ENCODE results near the gene TOPAZ1. TPM values are rescaled to one million over a fixed set of nuclear protein-coding genes. Genes with fewer than 3 reads are reported as not detected.

TOPAZ1 gene
- total RNA-seq, 1 experiment from 2014 or later, result not detected

DNA sequence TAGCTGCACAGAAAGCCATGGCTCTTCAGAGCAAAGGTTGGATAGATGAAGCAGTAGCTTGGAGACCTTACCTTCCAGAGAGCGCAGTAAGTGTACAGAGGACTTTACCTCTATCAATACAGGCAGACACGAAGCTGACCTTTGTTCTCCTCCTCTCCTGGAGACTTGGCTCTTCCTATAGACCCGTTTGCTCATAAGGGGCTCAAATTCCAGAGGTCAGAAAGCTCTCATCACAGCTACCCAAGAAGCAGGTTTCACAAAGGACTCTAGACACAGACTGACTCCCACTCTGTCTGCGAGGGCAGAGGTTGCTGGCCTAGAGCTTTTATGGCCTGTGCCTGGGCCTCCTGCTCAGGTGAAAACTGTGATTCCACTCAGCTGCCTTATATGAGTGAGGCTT is 35.4 kb upstream of the TOPAZ1 start:
- ChIA-PET POLR2A (no interaction called here), CTCF (no interaction called here)
- in situ Hi-C loops (cut with HindIII; ENCODE audit: low pct_unique_long_range_greater_than_20kb, low sequenced_read_pairs) (no loop called here), intact Hi-C loops (cut with micrococcal nuclease; ENCODE audit: unreplicated experiment) (no loop called here)
- ATAC-seq (no peak), DNase-seq (ENCODE audit: low read depth, low spot score) (no peak)
- Histone ChIP-seq H3K9me3 (ENCODE audit: control insufficient read depth, insufficient read depth, low read depth, low read length) (no peaks in the 10 kb centered on the region), H3K27me3 (ENCODE audit: control insufficient read depth, insufficient read depth, low read length) (no peaks in the 10 kb centered on the region), H3K4me3 (ENCODE audit: low read depth in 2 of 2, low read length in 2 of 2) (no peak overlapping the region), H3K36me3 (ENCODE audit: control insufficient read depth, insufficient read depth, low read length) (no peaks in the 10 kb centered on the region), H3K4me1 (ENCODE audit: control insufficient read depth, insufficient read depth, low read length) (no peaks in the 10 kb centered on the region), H3K27ac (ENCODE audit: low read length) (no peak overlapping the region)
- no peak for TF ChIP-seq POLR2AphosphoS5 (IDR thresholded peaks at IDR 0.05; ENCODE audit: low read depth, low read length)
- TF ChIP-seq, protein P1, sequence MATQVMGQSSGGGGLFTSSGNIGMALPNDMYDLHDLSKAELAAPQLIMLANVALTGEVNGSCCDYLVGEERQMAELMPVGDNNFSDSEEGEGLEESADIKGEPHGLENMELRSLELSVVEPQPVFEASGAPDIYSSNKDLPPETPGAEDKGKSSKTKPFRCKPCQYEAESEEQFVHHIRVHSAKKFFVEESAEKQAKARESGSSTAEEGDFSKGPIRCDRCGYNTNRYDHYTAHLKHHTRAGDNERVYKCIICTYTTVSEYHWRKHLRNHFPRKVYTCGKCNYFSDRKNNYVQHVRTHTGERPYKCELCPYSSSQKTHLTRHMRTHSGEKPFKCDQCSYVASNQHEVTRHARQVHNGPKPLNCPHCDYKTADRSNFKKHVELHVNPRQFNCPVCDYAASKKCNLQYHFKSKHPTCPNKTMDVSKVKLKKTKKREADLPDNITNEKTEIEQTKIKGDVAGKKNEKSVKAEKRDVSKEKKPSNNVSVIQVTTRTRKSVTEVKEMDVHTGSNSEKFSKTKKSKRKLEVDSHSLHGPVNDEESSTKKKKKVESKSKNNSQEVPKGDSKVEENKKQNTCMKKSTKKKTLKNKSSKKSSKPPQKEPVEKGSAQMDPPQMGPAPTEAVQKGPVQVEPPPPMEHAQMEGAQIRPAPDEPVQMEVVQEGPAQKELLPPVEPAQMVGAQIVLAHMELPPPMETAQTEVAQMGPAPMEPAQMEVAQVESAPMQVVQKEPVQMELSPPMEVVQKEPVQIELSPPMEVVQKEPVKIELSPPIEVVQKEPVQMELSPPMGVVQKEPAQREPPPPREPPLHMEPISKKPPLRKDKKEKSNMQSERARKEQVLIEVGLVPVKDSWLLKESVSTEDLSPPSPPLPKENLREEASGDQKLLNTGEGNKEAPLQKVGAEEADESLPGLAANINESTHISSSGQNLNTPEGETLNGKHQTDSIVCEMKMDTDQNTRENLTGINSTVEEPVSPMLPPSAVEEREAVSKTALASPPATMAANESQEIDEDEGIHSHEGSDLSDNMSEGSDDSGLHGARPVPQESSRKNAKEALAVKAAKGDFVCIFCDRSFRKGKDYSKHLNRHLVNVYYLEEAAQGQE (IDR thresholded peaks at IDR 0.05; ENCODE audit: insufficient read depth in 1 of 2, low read depth in 2 of 2, low read length in 1 of 2), result no peak
- no peak for TF ChIP-seq SIN3A (IDR thresholded peaks at IDR 0.05; ENCODE audit: borderline replicate concordance, insufficient read depth, low read depth, low read length)
- TF ChIP-seq TCF7L2 (IDR thresholded peaks at IDR 0.05; ENCODE audit: low read depth, low read length), result no peak
- TF ChIP-seq, protein P2, sequence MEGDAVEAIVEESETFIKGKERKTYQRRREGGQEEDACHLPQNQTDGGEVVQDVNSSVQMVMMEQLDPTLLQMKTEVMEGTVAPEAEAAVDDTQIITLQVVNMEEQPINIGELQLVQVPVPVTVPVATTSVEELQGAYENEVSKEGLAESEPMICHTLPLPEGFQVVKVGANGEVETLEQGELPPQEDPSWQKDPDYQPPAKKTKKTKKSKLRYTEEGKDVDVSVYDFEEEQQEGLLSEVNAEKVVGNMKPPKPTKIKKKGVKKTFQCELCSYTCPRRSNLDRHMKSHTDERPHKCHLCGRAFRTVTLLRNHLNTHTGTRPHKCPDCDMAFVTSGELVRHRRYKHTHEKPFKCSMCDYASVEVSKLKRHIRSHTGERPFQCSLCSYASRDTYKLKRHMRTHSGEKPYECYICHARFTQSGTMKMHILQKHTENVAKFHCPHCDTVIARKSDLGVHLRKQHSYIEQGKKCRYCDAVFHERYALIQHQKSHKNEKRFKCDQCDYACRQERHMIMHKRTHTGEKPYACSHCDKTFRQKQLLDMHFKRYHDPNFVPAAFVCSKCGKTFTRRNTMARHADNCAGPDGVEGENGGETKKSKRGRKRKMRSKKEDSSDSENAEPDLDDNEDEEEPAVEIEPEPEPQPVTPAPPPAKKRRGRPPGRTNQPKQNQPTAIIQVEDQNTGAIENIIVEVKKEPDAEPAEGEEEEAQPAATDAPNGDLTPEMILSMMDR (IDR thresholded peaks at IDR 0.05), result no peak
- no TSS peak for BruUV-seq (replicated peaks)

DNA sequence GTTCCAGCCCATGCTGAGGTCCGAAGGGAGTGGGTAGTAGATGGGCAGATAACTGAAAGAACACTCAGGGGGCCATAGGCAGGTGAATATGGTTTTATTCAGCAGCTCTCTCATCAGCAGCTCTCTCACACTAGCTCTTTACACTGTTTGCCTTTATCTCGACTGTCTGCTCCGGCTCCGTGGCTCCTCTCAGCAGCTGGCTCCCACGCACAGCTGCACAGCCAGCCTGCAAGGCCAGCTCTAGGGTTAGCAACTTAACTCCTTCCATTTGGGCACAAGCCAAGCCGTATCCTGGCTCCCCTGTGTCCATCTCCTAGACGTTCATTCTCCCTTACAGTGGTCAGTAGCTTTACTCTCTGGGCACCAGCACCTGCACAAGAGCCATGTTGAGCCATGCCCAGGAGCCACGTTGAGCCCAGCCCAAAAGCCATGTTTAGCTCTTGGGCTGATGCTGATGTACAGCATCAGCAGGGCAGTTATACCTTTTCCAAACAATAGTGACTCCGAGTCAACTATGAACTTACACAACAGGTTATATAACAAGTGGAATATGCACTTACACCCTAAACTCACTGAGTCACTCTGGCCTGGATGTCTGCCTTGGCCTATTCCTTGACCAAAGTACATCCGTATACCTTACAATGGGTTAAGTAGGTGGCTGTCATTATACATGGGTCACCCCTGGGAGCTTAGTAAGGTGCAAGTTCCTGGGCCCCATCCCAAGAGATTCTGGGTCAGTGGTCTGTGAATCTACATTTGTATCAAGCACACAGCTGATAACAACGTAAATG is 34.6 kb upstream of the TOPAZ1 start:
- Histone ChIP-seq H3K4me1 (ENCODE audit: control insufficient read depth, insufficient read depth, low read length) (no peaks in the 10 kb centered on the region), H3K27ac (ENCODE audit: low read length) (no peak overlapping the region), H3K36me3 (ENCODE audit: control insufficient read depth, insufficient read depth, low read length) (no peaks in the 10 kb centered on the region), H3K27me3 (ENCODE audit: control insufficient read depth, insufficient read depth, low read length) (no peaks in the 10 kb centered on the region), H3K9me3 (ENCODE audit: control insufficient read depth, insufficient read depth, low read depth, low read length) (no peaks in the 10 kb centered on the region), H3K4me3 (ENCODE audit: low read depth in 2 of 2, low read length in 2 of 2) (no peak overlapping the region)
- in situ Hi-C loops (cut with HindIII; ENCODE audit: low pct_unique_long_range_greater_than_20kb, low sequenced_read_pairs) (no loop called here), intact Hi-C loops (cut with micrococcal nuclease; ENCODE audit: unreplicated experiment) (no loop called here)
- BruUV-seq (replicated peaks), result no TSS peak
- TF ChIP-seq POLR2AphosphoS5 (IDR thresholded peaks at IDR 0.05; ENCODE audit: low read depth, low read length) (no peak), TCF7L2 (IDR thresholded peaks at IDR 0.05; ENCODE audit: low read depth, low read length) (no peak), SIN3A (IDR thresholded peaks at IDR 0.05; ENCODE audit: borderline replicate concordance, insufficient read depth, low read depth, low read length) (no peak)
- TF ChIP-seq, protein P1 (IDR thresholded peaks at IDR 0.05; ENCODE audit: insufficient read depth in 1 of 2, low read depth in 2 of 2, low read length in 1 of 2), result no peak
- TF ChIP-seq, protein P2 (IDR thresholded peaks at IDR 0.05), result no peak
- no peak for ATAC-seq
- ChIA-PET CTCF (no interaction called here), POLR2A (no interaction called here)
- no peak for DNase-seq (ENCODE audit: low read depth, low spot score)
